NOMO-1 (cell line): Measurements from ENCODE around the gene UBIAD1.

Source experiments
- DNase-seq, 2 experiments: peaks; one replicate each; lab custom pipeline; 2025; ENCODE audit not compliant: unreplicated experiment in 2 of 2; lab: John Stamatoyannopoulos, UW

The UBIAD1 gene

DNA sequence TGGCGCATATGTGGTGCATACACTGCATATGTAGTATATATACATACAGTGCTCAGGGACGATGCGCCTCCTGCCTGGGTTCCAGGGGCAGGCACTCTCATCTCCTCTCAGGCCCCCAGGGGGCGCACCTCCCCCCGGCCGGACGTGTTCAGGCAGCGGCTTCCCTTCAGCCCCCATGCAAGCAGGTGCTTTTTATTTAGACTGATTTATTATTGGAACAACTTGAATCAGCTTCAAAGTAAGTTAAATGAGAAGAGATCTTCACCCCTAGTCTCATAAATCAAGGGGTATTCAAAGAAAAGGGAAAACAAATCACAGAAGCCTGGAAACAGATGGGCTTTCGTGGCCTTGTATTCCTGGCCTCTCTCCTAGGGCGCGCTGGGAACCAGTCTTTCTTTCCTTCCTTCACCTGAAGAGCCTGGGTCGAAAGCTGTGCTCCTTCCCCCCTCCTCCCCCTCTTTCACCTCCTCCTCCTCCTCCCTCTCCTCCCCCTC is 64.6 kb downstream of the UBIAD1 start:
- peak; percentile 24 to 42 for DNase-seq
